HG03565 (cell line): Measurements from ENCODE around the gene LUC7L.
"Not testable (repeated sequence)": the region's sequence is repeated elsewhere in the genome, so short reads cannot be mapped to it uniquely, and the experiment has no call there.

Experiments
- ATAC-seq: cut with Tn5 transposase; IDR thresholded peaks from one replicate; pipeline ENCODE4 v1.9.1; 2021; ENCODE audit warnings: mild to moderate bottlenecking, moderate library complexity; ENCODE audit not compliant: unreplicated experiment

Gene LUC7L

GRCh38 chr16:183005-183404 lies 46.2 kb downstream of the LUC7L start:
- ATAC-seq: no peak

GRCh38 chr16:181565-182021 lies 47.7 kb downstream of the LUC7L start:
- no peak for ATAC-seq

- ATAC-seq: peak; percentile 61
Measured at GRCh38 chr16:180681-181564, 48.3 kb downstream of the LUC7L start.

GRCh38 chr16:180101-180675 lies 49.1 kb downstream of the LUC7L start, which contains the start of gene HBQ1:
Gene HBQ1, plus strand, starts transcription at chr16:180459. Its CDS starts 28 bp downstream, at chr16:180487.
- ATAC-seq: no peak

- no peak for ATAC-seq
Measured at GRCh38 chr16:179211-180092, 49.8 kb downstream of the LUC7L start.

GRCh38 chr16:178668-179015 lies 50.6 kb downstream of the LUC7L start:
- no peak for ATAC-seq

GRCh38 chr16:177981-178667 lies 51.1 kb downstream of the LUC7L start:
- ATAC-seq: no peak

- no peak for ATAC-seq
Measured at GRCh38 chr16:177394-177822, 51.8 kb downstream of the LUC7L start.

- not testable (repeated sequence) for ATAC-seq
Measured at GRCh38 chr16:176477-177382, 52.5 kb downstream of the LUC7L start, which contains the start of gene HBA1. Gene HBA1, plus strand, starts transcription at chr16:176680. Its CDS starts 37 bp downstream, at chr16:176717.

- not testable (repeated sequence) for ATAC-seq
Measured at GRCh38 chr16:176006-176405, 53.2 kb downstream of the LUC7L start.

- ATAC-seq: no peak
Measured at GRCh38 chr16:175011-175949, 54.0 kb downstream of the LUC7L start.

GRCh38 chr16:173928-174769 lies 55.1 kb downstream of the LUC7L start:
- ATAC-seq: not testable (repeated sequence)

GRCh38 chr16:173211-173854 lies 55.9 kb downstream of the LUC7L start:
- ATAC-seq: not testable (repeated sequence)

- not testable (repeated sequence) for ATAC-seq
Measured at GRCh38 chr16:172374-172941, 56.8 kb downstream of the LUC7L start, which contains the start of gene HBA2. Gene HBA2, plus strand, starts transcription at chr16:172876. Its CDS starts 37 bp downstream, at chr16:172913.

- no peak for ATAC-seq
Measured at GRCh38 chr16:170788-171187, 58.5 kb downstream of the LUC7L start.

GRCh38 chr16:170088-170507 lies 59.2 kb downstream of the LUC7L start:
- ATAC-seq: not testable (repeated sequence)
